Measurements from ENCODE around the gene COA1.

DNA sequence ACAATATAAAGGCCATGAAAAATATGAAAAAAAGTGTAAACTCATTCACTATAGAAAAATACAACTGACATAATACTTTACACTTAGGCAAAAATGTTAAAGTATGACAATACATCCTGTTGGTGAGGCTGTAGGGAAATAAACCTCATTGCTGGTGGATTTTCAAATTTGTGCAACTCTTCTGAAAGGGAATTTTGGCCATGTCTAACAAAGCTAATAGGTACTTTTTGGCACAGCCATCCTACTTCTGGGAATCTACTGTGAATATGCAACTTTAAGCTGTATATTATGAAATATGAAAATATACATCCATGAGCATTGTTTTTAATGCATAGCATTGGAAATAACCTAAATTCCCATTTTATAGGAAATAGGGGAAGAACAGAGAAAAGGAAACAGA is 13.4 kb upstream of the COA1 start:
- TF ChIP-seq, protein P1, sequence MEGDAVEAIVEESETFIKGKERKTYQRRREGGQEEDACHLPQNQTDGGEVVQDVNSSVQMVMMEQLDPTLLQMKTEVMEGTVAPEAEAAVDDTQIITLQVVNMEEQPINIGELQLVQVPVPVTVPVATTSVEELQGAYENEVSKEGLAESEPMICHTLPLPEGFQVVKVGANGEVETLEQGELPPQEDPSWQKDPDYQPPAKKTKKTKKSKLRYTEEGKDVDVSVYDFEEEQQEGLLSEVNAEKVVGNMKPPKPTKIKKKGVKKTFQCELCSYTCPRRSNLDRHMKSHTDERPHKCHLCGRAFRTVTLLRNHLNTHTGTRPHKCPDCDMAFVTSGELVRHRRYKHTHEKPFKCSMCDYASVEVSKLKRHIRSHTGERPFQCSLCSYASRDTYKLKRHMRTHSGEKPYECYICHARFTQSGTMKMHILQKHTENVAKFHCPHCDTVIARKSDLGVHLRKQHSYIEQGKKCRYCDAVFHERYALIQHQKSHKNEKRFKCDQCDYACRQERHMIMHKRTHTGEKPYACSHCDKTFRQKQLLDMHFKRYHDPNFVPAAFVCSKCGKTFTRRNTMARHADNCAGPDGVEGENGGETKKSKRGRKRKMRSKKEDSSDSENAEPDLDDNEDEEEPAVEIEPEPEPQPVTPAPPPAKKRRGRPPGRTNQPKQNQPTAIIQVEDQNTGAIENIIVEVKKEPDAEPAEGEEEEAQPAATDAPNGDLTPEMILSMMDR (IDR thresholded peaks at IDR 0.05): no peak
- no peak for TF ChIP-seq POLR2A (IDR thresholded peaks at IDR 0.05)
